ENCODE data around the gene FOXA3. TPM values are rescaled to one million over a fixed set of nuclear protein-coding genes. Genes with fewer than 3 reads are reported as not detected.

The FOXA3 gene
- total RNA-seq, 1 donor from 2014 or later: 0.59 TPM

GRCh38 chr19:45827459-45828093 is 36.5 kb upstream of the FOXA3 start:
- Mint-ChIP-seq H3K4me1 (ENCODE audit: low read depth, unreplicated experiment) (no peaks in the 10 kb centered on the region), H3K9me3 (ENCODE audit: unreplicated experiment) (no peaks in the 10 kb centered on the region), H3K4me3 (ENCODE audit: unreplicated experiment) (no peak overlapping the region), H3K27me3 (ENCODE audit: low read depth, unreplicated experiment) (no peaks in the 10 kb centered on the region), H3K36me3 (ENCODE audit: low read depth, unreplicated experiment) (peaks cover 28% of the 10 kb centered on the region), H3K27ac (ENCODE audit: unreplicated experiment) (no peak overlapping the region)
- Histone ChIP-seq H4K20me1 (ENCODE audit: insufficient read depth, low read length) (peaks cover 20% of the 10 kb centered on the region), H3K27ac (ENCODE audit: low read depth, low read length) (no peak overlapping the region), H3K9ac (ENCODE audit: low read length) (no peak overlapping the region), H3K79me2 (ENCODE audit: insufficient read depth, low read length) (no peaks in the 10 kb centered on the region), H3K4me1 (ENCODE audit: insufficient read depth, low read length) (no peaks in the 10 kb centered on the region), H3K36me3 (ENCODE audit: insufficient read depth, low read length) (peaks cover 43% of the 10 kb centered on the region), H2AFZ (ENCODE audit: low read depth, low read length) (no peak overlapping the region), H3K27me3 (ENCODE audit: insufficient read depth, low read length) (no peaks in the 10 kb centered on the region), H3K4me3 (ENCODE audit: insufficient read depth, low read depth, low read length) (no peak overlapping the region), H3K9me3 (ENCODE audit: insufficient read depth, low read depth, low read length) (no peaks in the 10 kb centered on the region), H3K4me2 (ENCODE audit: low read length) (no peak overlapping the region)
- FAIRE-seq (no peak), DNase-seq (ENCODE audit: low read depth) (no peak)
- TF ChIP-seq CTCF (IDR thresholded peaks at IDR 0.05; ENCODE audit: insufficient read depth, low read depth, low read length) (no peak), EZH2 (IDR thresholded peaks at IDR 0.05; ENCODE audit: insufficient read depth, low read length) (no peak)

DNA sequence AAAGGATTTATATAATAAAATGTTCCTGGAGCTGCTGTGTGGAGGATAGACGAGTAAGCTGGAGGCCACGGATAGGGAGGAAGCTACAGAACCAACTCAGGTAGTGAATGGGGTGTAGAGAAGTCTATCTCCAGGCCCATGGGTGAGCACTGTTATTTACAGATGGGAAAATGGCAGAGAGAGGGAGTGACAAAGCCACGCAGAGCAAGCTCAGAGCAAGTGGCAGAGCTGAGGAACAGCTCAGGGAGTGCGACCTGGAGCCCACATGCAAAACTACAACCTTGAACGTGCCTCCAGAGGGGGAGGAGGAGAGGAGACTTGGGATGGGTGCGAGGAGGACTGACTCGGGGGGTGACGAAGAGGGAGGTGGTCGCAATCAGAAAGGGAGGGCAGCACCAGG is 35.6 kb upstream of the FOXA3 start:
- H3K36me3 Mint-ChIP-seq (ENCODE audit: low read depth, unreplicated experiment): peaks cover 28% of the 10 kb centered on the region
- Histone ChIP-seq H4K20me1 (ENCODE audit: insufficient read depth, low read length) (peaks cover 20% of the 10 kb centered on the region), H3K4me3 (ENCODE audit: insufficient read depth, low read depth, low read length) (no peak overlapping the region), H3K4me2 (ENCODE audit: low read length) (no peak overlapping the region), H3K9ac (ENCODE audit: low read length) (no peak overlapping the region), H3K27ac (ENCODE audit: low read depth, low read length) (no peak overlapping the region), H3K36me3 (ENCODE audit: insufficient read depth, low read length) (peaks cover 41% of the 10 kb centered on the region), H2AFZ (ENCODE audit: low read depth, low read length) (no peak overlapping the region), H3K9me3 (ENCODE audit: insufficient read depth, low read depth, low read length) (no peaks in the 10 kb centered on the region), H3K27me3 (ENCODE audit: insufficient read depth, low read length) (no peaks in the 10 kb centered on the region), H3K79me2 (ENCODE audit: insufficient read depth, low read length) (no peaks in the 10 kb centered on the region), H3K4me1 (ENCODE audit: insufficient read depth, low read length) (no peaks in the 10 kb centered on the region)
- peak overlapping the region; percentile 67 for H3K27ac Mint-ChIP-seq (ENCODE audit: unreplicated experiment)
- H3K4me3 Mint-ChIP-seq (ENCODE audit: unreplicated experiment): no peak overlapping the region
- no peaks in the 10 kb centered on the region for H3K27me3 Mint-ChIP-seq (ENCODE audit: low read depth, unreplicated experiment)
- no peaks in the 10 kb centered on the region for H3K9me3 Mint-ChIP-seq (ENCODE audit: unreplicated experiment)
- no peak for TF ChIP-seq CTCF (IDR thresholded peaks at IDR 0.05; ENCODE audit: insufficient read depth, low read depth, low read length)
- TF ChIP-seq EZH2 (IDR thresholded peaks at IDR 0.05; ENCODE audit: insufficient read depth, low read length): no peak
- H3K4me1 Mint-ChIP-seq (ENCODE audit: low read depth, unreplicated experiment): no peaks in the 10 kb centered on the region
- DNase-seq (ENCODE audit: low read depth) (no peak), FAIRE-seq (no peak)

DNA sequence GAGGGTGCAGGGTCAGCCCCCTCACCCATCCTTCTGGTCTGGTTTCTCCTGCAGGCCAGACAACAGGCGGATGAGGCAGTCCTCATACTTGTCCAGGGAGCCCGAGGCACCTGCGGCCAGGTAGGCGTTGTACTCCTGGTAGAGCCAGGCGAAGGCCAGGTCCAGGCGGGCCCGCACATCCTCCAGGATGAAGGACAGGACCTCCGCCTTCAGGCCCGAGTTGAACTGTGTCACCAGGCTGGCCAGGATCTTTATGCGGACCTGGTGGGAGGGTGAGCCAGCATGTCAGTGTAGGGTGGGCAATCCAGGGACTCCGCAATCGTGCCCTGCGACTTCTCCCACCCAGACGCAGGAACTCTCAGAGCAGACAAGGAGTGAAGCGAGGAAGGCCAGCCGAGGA is 35.2 kb upstream of the FOXA3 start:
- no peak for FAIRE-seq
- H3K36me3 ChIP-seq (ENCODE audit: insufficient read depth, low read length): peaks cover 39% of the 10 kb centered on the region
- H3K27ac Mint-ChIP-seq (ENCODE audit: unreplicated experiment): peak overlapping the region; percentile 47

More for the DNA sequence above, 35.2 kb upstream of the FOXA3 start:
- Mint-ChIP-seq H3K27me3 (ENCODE audit: low read depth, unreplicated experiment) (no peaks in the 10 kb centered on the region), H3K4me3 (ENCODE audit: unreplicated experiment) (no peak overlapping the region), H3K9me3 (ENCODE audit: unreplicated experiment) (no peaks in the 10 kb centered on the region), H3K36me3 (ENCODE audit: low read depth, unreplicated experiment) (peaks cover 28% of the 10 kb centered on the region), H3K4me1 (ENCODE audit: low read depth, unreplicated experiment) (no peaks in the 10 kb centered on the region)
- no peaks in the 10 kb centered on the region for H3K9me3 ChIP-seq (ENCODE audit: insufficient read depth, low read depth, low read length)
- no peak overlapping the region for H3K4me3 ChIP-seq (ENCODE audit: insufficient read depth, low read depth, low read length)
- TF ChIP-seq CTCF (IDR thresholded peaks at IDR 0.05; ENCODE audit: insufficient read depth, low read depth, low read length): no peak
- no peak for TF ChIP-seq EZH2 (IDR thresholded peaks at IDR 0.05; ENCODE audit: insufficient read depth, low read length)
- no peak overlapping the region for H3K9ac ChIP-seq (ENCODE audit: low read length)
- H3K79me2 ChIP-seq (ENCODE audit: insufficient read depth, low read length): no peaks in the 10 kb centered on the region
- no peaks in the 10 kb centered on the region for H3K27me3 ChIP-seq (ENCODE audit: insufficient read depth, low read length)
- H3K27ac ChIP-seq (ENCODE audit: low read depth, low read length): no peak overlapping the region
- no peak for DNase-seq (ENCODE audit: low read depth)
- H4K20me1 ChIP-seq (ENCODE audit: insufficient read depth, low read length): peaks cover 20% of the 10 kb centered on the region
- H3K4me2 ChIP-seq (ENCODE audit: low read length): no peak overlapping the region
- H3K4me1 ChIP-seq (ENCODE audit: insufficient read depth, low read length): no peaks in the 10 kb centered on the region
- no peak overlapping the region for H2AFZ ChIP-seq (ENCODE audit: low read depth, low read length)
